ENCODE measurements around the gene KCNT1.

Gene KCNT1

DNA sequence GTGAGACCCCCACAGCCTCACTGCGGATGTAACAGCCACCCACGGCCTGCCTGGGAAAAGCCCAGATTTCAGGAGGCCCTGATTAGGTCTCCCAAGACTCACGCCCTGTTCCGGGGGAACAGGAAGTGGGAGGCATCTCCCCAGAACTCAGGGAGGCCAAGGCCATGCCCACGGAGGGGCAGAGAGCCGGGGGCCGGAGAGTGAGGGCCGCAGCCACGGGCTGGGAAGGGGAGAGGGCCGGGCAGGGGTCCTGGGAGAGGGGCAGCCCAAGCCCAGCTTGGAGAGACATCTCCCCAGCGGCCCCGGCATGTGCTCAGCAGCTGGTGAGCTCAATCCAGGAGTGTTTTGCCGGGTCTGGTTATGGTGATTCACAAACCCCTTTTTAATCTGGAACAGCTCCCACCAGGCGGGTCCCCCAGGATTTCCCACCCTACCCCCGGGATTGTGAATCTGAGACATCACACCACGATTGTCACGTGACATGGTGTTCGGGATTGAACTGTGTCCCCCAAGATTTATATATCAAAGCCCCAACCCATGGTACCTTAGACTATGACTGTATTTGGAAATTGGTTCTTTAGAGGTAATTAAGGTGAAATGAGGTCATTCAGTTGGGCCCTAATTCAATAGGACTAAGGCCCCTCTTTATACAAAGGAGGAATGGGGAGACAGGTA, 26.6 kb downstream of the KCNT1 start:
- DNase-seq, result no peak

DNA sequence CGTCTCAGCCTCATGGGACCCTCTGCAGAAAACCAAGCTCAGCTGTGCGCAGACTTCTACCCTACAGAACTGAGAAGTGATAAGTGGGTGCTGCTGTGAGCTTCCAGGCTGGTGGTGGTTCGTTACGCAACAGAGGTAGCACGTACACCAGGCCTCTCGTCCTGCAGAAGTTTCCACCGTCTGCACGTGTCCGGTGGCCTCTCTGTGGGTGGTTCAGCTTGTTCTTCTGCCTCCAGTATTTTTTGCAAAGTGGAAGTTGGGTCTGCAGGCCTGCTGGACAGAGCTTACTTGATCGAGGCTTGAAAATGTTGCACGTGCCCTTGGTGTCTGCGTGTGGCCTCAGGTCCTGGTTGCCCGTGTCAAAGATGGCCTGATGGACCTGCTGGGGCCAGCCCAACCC, 27.5 kb downstream of the KCNT1 start:
- no peak for DNase-seq

DNA sequence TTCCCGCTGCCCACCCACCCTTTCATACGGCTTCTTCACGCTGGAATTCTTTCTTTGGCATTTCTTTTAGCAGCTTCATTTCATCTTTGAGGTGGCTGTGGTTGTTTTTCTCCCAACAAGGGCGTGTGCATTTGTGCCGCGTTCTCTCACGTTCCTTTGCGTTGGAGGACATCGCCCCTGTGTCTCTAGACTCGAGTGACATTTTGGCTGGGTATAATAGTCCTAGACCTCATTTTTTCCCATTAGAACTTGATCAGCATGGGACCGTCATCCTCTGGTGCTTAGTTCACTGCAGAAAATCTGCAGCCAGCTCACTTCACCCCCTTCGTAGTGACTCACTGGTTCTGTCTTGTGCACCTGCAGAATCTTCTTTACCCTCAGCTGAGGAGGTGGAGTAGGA, 29.5 kb downstream of the KCNT1 start:
- no peak for DNase-seq

DNA sequence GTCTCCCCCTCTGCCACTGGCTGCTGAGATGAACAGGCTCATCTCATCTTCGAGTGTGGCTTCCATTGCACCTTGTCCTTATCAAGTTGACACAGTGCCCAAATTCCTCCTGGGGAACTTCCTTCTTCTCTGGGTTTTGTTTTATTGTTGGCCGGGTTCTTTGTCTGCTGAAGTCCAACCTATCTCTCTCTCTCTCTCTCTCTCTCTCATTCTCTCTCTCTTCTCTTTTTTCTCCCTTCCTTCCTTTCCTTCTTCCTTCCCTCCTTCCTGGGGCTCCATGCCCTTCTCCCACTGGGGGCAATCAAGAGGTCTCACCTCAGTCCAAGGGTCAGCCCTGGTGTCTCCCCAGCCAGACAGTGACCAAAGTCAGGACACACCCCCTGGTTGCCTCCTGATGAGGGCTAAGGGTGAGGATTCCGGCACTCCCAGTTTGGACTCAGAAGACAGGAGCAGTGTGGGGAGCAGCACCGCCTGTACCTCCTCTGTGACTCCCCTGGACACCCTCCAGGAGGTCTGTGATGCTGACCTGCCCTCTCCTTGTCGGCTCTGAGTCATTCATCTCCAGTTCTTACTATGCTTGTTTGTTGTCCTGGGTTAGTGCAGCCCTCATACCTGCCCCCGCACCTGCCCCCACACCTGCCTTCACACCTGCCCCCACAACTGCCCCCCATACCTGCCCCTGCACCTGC, 30.7 kb downstream of the KCNT1 start:
- DNase-seq, result no peak

DNA sequence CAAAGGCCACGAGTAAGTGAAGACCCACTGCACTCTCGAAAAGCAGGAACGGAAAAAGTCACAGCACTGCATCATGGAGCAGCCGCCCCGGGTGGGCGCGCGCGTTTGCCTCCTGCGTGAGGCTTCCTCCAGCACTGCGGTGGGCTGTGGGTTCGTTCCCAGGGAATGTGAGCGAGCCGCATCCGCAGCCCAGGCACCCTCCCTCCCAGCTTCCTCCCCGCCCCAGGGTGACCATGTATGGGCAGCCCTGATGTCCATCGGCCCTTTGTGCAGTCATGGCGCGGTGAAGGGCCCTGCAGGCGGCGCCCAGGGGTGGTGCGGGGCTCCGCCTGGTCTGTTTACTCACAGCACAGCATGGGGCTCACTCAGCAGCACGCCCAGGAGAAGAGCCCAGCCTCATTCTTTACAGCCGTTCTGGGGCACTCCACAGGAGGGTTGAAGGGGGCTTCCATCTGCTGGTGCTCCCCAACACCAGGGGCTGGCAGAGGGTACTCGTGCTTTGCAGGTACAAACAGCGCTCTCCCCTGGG, 32.7 kb downstream of the KCNT1 start:
- no peak for DNase-seq

DNA sequence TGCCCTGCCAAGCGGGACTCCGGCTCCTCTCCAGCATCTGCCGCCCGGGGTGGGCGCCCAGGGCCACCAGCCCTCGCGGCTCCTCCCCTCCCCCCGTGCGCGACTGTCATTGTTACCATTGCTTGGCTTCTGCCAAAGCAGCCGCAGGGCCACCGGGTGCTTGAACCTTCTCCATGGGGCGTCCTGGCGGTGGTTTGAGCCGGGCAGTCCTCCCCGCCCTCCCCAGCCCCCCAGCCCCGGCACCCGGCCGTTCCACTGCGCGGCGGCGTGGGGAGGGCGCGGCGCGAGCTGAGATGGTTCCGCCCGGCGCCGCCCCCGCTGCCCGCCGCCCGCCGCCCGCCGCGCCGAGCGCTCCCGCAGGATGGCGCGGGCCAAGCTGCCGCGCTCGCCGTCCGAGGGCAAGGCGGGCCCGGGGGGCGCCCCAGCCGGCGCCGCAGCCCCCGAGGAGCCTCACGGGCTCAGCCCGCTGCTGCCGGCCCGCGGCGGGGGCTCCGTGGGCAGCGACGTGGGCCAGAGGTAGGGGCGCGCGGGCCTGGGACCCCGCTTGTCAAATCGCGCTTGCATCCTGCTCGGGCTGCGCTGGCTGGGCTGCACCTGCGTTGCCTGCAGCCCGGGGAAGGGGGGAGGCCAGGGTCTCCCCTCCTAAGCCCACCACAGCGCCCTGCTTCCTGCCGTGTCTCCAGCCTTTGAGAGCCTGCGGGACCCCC, 34.4 kb downstream of the KCNT1 start:
- DNase-seq, result no peak

DNA sequence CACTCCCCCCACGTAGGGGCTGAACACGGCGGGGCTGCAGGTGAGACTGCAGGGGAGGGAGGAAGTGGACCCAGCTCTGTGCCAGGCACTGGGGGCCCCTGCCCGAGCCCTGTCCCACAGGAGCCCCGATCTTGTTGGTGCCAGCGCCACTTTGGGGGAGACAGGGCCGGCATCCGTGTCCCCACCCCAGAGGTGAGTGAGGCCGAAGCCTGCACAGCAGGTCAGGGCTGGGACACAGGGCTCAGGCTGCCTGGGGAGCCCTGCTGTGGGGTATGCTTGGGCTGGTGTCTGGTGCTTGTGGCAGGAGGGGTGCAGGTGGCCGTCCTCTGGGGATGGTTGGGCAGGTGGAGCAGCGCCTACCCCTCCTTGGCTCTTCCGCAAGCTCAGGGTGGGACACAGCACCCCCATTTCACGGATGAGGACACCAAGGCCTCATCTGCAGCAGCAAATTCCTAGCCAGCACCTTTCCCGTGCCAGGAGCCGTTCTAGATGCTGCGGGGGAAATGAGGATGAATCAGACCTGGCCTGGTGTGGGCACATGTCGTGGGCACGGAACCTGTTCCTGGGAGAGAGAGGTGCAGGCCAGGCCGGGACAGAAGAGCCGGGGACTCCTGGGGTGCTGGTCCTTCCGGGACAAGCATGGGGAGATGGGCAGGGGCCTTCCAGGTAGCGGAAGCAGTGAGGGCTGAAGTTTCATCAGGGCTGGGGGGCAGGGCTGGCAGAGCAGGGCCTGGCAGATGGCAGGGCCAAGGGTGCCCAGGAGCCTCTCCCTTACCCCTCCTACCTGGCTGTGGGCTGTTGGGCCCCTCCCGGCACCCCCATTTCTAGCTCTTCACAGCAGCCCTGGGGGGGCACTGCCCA, 35.2 kb downstream of the KCNT1 start:
- DNase-seq, result no peak

DNA sequence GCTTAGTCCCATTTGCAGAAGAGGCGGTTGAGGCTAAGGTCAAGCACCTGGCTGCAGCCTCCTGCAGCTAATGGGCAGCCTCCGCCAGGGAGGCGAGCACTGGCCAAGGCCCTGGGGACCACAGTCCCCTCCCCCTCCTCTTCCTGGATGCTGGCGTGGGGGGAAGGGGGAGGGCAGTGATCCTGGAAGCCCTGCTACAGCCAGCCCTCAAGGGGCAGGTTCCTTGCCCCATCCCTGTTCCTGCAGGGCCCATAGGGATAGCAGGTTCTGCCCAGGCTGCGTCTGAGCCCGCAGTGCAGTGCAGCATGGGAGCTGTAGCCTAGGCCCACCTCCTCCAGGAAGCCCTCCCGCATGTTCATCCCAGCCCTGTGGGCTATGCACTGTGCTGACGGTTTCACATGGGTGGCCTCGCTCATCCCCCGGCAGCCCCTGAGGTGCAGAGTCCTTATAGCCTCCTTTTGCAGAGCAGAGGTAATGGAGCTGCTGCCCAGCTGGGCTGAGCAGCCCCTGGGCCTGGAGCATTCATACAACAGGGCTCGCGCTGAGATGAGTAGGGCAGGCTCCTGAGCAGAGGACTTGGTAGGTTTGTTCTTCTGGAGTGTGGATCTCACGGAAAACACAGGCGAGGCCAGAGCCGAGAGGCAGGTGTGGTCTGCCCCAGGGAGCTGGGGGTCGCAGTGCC, 36.0 kb downstream of the KCNT1 start:
- no peak for DNase-seq

DNA sequence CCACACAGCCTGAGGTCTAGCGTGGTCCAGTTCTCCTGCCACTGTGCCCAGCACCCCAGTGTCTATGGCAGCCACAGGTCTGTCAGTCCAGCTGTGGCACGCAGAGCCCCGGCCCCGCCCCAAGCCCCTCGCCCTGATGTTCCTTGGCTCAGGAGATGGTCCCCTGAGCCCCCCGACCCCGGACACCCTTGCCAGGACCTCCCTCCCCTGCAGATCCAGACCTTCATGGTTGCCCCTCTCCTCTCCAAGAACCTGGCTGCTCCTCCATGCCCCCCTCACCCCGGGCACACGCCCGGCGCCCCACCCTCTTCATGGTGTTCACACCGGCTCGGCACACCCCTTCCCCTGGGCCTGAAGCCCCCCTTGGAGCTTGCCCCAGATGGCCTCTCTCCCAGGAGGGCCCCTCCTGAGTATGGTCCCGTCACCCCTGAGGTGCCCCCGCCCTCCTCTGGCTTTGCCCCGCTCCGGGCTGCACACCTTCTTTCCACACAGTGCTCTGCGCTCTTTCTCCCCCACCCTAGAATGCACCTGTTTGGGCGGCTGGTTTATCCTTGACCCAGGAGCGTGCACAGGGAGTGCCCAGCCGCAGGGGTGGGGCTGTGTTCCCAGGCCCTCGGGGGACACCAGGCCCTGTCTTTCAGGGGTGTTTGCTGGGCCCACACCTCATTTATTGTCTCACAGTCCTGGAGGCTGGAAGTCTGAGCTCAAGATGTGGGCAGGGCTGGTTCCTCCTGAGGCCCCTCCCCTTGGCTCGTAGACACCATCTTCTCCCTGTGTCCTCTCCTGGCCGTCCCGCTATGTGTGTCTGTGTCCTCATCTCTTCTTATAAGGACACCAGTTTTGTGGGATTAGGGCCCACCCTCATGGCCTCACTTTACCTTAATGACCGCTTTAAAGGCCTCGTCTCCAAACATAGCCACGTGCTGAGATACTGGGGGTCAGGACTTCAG, 37.6 kb downstream of the KCNT1 start:
- DNase-seq, result no peak

DNA sequence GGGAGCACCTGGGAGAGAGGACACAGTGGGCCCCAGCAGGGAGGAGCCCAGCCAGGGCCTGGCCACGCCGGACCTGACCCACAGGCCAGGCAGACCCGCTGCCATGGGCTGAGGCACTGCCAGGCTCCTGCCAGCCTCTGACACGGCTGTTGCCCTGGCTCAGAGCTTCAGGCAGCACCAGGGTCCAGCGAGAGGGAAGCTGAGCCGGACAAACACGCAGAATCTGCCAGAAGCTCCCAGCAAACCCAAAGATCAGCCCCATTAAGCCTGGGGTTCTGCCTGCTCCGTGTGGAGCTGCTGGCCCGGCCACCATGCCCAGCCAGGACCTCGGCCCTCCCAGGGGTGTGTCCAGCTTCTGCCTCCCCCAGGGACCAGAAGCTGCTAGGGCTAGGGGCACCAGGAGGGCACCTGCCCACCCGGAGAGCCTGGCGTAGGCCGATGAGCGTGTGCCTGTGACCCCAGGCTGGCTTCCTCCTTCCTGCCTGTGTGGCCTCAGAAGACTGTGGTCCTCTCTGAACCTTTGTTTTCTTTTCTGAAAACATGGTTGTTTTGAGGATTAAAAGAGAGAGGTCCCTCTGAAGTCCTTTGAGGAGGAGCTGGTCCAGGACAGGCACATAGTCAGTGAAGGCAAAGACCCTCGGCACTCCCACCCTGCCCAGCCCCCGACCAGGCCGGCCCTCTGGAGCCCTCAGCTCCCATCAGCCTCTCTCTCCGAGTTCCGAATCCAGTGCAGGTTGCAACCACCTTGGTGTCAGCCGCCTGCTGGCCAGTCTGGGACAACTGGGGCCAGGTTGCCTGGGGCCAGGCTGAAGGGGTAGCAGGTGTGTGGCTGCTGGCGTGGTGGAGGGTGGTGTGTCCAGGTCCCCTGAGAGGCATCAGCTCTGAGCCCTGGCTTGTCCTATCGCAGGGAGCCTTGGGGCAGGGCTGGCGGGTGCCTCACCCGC, 39.6 kb downstream of the KCNT1 start:
- DNase-seq, result no peak

DNA sequence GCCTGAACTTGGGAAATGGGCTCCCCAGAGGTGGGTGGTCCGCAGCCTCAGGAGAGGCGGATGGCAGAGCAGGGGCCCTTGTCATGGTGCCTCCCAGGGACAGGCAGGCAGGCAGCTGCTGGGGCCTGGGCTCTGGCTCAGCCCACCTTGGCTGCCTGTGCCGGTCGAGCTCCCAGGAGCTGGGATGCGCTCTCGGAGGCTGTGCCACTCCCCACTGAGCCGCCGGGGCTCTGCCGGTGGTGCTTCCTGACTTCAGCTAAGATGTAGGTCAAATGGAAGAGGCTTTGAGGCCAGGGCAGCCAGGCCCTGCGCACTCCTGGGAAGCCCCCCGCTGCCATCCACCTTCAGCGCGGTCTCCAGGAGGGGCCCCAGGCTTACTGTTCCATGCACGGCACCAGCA, 41.0 kb downstream of the KCNT1 start:
- DNase-seq, result no peak

DNA sequence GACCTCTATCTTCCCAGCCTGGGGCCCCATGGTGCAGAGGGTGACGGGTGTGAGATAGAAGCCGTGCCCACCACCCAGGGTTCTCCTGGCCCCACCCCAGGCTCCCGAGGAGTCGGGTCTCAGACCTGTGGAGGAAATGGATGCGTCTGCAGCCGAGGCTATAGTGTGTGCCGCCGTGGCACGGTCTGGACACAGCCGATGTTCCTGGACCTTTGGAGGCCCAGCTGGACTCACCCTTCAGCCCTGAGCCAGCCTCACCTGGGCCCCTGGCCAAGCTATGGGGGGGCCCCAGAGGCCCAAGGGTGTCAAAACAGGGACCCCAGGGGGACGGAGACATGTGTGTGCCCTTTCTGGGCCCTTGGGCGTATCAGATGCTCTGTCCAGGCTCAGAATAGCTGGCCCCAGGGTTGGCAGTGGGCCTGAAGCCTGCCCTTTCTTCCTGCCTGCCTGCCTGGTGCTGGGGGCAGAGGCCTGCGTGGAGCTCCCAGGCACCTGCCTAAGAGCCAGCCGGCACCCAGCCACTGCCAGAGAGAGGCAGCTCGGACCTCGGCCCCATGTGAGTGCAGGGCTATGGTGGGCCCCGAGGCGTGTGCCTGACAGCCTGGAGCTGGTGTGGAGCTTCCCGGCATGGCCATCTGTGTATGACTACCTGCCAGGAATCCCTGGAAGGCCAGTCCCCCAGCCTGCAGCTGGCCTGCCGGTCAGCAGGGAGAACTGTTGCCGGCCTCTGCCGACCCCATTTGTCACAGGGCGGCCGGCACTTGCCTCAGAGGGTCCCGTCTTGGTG, 41.8 kb downstream of the KCNT1 start:
- no peak for DNase-seq

DNA sequence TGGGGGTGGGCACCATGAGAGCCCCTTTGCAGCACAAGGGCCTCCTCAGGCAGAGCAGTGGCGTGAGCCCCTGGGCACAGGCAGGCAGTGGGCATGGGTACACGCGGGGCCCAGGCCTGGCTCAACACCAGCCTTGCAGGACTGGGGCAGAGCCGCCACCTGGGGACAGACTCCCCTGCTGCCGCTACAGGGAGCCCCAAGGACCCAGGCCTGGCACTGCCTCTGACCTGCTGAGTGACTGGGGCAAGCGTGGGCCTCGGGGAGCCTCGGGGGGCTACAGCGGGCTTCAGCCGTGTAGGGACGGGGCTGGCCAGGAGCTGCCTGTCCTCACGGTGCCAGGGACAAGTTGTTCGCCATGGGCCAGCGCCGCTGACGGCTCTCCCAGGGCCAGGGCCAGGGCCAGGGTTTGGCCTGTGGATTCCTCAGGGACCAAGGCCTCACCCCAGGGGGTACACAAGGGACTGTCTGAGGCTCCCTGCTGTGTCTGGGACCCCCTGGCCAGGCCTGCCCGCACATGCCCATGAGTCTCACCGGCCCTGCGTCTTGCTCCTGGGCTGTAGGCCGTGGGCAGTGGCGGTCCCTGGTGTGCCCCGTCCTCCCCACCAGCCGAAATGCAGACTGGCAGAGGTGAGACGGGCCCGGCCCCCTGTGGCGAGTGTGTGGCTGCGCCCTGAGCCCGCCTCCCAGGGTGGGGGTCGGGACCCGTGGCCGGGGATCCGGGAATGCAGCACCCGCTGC, 42.5 kb downstream of the KCNT1 start:
- no peak for DNase-seq

DNA sequence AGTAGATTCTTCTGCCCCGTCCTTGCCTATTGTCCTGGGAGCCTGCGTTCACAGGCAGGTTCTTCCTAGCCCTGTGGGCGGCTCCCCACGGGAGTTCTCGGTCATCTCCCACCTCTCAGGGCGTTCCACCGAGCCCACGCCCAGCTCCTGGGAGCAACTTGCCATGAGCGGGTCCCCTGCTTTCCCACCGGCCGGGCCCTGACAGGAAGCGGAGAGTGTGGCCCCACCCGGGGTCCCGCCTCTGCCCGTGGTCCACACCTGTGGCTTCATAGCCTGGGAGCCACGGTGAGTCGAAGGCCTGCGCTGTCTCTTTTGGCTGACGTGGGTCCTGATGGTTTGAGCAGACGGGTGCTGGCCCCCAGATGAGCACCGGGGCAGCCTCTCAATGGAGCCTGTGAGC, 43.2 kb downstream of the KCNT1 start:
- DNase-seq, result no peak

DNA sequence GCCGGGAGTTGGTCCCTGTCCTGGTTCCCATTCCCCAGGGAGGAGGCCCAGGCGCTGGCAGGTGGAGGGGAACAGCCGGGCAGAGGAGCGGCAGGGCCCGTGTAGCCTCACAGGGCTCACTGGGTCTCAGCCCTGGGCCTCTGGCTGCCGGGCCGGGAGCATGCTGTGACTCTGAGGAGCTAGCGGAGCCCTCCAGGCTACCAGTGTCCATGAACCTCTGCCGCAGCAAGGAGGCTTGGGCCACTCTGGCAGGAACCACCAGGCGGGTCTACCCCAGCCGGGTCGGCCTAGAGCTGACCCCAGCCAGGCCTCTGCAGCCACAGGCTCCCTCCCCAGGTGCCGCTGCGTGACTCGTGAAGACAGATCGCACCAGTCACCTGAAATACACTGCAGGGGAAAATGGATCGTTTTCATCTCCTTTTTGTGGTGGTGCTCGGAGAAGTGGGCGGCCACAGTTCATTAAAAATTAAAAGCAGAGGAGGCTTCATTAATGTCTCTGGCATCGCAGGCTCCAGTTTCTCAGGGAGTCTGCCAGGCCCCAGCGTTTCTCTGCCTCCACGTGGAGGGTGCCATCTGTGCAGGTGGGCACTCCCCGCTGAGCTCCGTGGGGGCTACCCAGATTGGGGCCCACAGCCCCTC, 43.8 kb downstream of the KCNT1 start:
- no peak for DNase-seq

DNA sequence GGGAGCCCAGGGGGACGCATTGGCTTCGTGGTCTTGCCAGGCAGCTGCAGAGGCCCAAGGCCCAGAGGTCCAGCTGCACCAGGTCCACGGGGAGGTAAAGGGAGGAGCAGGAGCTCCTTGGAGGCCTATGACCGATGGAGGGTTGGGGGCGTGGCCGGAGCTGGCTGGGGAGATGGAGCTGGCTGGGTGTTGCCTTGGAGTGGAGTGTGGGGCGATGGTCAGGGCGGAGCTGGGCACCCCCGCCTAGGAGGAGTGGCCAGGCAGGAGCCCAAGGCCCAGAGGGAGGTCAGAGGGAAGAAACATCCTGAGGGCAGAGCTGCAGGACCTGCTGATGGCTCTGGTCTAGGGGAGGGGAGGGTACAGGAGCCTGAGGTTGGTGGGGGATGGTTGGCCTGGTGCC, 44.6 kb downstream of the KCNT1 start:
- no peak for DNase-seq

DNA sequence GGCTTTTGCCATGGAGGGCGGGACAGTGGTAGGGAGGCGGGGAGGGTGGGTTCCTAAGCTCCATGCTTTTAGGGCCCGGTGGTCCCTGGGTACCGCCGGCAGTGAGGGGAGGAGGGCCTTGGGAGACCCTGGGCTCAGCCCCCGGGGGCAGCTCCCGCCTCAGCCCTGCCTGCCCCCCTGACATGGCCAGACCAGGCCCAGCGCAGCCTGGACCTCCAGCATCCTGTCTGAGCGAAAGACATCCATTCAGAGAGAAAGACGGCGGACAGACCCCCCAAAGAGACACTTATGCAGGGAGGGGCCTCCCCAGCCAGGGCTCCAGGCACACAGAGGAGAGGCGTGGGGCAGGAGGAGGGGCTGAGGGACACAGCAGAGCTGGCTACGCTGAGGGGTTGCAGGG, 45.3 kb downstream of the KCNT1 start:
- DNase-seq, result no peak

DNA sequence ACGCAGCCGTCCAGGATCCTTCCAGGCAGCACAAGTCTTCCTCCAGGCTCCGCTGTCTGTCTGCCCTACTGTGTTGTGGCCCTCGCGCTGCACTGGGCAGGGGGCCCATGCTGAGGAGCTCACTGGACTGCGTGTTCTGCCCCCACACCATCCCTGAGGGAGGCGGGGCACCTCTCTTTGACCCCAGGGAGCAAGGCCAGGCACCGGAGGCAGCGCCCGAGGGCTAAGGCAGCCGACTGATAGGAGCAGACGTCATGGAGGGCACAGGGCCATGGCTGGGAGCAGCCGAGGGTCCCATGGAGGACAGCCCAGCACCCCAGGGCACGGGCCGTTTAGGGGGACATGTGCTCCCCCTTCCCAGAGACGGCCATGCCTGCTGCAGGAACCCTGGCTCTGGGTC, 46.7 kb downstream of the KCNT1 start:
- DNase-seq, result no peak
